GM19324 (cell line): Measurements from ENCODE around the gene DKK2.
"Not testable (repeated sequence)": the region's sequence is repeated elsewhere in the genome, so short reads cannot be mapped to it uniquely, and the experiment has no call there.

Experiments
- ATAC-seq: cut with Tn5 transposase; IDR thresholded peaks from one replicate; pipeline ENCODE4 v1.9.1; 2021; ENCODE audit warnings: mild to moderate bottlenecking, moderate library complexity; ENCODE audit not compliant: unreplicated experiment, low FRiP score

DKK2 gene

GRCh38 chr4:106914223-106914622, 121.9 kb downstream of the DKK2 start:
- ATAC-seq, result no peak

GRCh38 chr4:106909486-106910188, 126.5 kb downstream of the DKK2 start:
- ATAC-seq, result no peak

- not testable (repeated sequence) for ATAC-seq
Measured at GRCh38 chr4:106908049-106908448, 128.1 kb downstream of the DKK2 start.

GRCh38 chr4:106907216-106907615, 128.9 kb downstream of the DKK2 start:
- ATAC-seq, result no peak

GRCh38 chr4:106906728-106907127, 129.4 kb downstream of the DKK2 start:
- ATAC-seq, result no peak

- ATAC-seq, result no peak
Measured at GRCh38 chr4:106898621-106899230, 137.4 kb downstream of the DKK2 start.

- ATAC-seq, result no peak
Measured at GRCh38 chr4:106893903-106894302, 142.2 kb downstream of the DKK2 start.

- no peak for ATAC-seq
Measured at GRCh38 chr4:106893395-106893881, 142.7 kb downstream of the DKK2 start.

GRCh38 chr4:106892786-106893185, 143.3 kb downstream of the DKK2 start:
- no peak for ATAC-seq

GRCh38 chr4:106875340-106875739, 160.8 kb downstream of the DKK2 start:
- ATAC-seq, result no peak
